GM10266 (cell line): ENCODE results near the gene MOCS2.
"Not testable (repeated sequence)": the region's sequence is repeated elsewhere in the genome, so short reads cannot be mapped to it uniquely, and the experiment has no call there.

Experiments
- DNase-seq: peaks from one replicate; pipeline ENCODE4 v3.0.0; 2012; ENCODE audit errors: extremely low spot score
- CTCF ChIP-seq: IDR thresholded peaks from 2 replicates; pipeline ENCODE4 v1.5.1; 2012; ENCODE audit warnings: mild to moderate bottlenecking, low read depth; ENCODE audit not compliant: control insufficient read depth, insufficient read depth; ENCODE audit errors: missing control alignments

The MOCS2 gene

GRCh38 chr5:53123702-53124101 is 14.1 kb upstream of the MOCS2 start:
- DNase-seq = no peak
- TF ChIP-seq CTCF = no peak

- no peak for TF ChIP-seq CTCF
- no peak for DNase-seq
Measured at GRCh38 chr5:53120165-53120564, 10.6 kb upstream of the MOCS2 start.

DNA sequence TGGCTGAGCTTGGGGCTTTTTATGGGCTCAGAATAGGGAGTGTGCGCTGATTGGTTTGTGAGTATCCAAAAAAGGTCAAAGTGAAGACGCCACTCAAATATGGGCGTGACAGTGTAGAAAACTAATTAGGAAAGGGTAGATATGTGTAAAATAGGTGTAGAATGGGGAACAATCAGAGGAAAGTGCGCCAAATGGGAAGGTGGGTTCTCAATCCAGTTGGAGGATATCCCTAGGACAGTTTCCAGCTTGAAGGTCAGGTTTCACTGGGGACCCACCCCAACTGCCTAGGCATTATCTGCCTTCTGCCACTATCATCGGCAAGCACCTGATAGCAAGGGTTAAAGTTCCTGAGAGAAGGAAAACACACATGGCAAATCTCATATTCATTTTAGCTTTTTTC is 9.3 kb upstream of the MOCS2 start:
- no peak for DNase-seq
- no peak for TF ChIP-seq CTCF

- DNase-seq = no peak
- TF ChIP-seq CTCF = no peak
Measured at GRCh38 chr5:53116597-53116996, 7.0 kb upstream of the MOCS2 start.

DNA sequence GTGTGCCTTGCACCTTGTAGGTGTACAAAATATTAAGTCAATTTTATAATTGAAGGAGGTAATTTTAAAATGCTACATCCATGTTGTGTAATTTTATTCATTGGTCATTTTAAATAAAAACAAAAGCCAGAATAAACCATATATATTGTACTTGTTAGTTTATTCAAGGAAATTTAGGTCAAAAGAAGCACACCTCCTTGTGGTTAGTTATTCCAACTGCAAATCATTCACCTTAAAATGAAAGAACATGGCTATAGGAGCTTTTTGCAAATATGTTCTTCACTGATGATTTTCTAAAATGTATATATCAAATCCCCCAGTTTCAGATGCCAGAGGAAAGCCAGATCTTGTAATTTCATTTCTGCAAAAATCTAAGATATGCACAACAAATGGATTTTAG is 5.4 kb upstream of the MOCS2 start:
- no peak for DNase-seq

DNA sequence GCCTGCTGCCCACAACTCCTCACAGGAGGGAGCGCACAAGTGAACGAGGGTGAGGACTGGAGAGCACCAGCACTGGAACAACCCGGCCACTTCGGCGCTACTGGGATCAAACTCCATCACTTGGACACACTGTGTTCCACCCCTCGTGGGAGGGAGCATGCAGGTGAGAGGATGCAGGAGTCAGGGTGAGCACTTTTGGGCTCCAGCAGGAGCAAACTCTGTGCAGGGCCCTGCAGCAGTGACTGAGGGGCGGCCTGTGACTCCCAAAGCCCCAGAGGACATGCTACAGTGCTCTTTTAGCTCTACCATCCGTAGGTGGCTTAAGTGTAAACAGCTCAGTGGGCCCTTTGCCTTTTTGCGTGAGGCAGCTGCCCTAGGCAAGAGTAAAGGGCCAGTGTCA is 4.4 kb upstream of the MOCS2 start:
- no peak for TF ChIP-seq CTCF
- no peak for DNase-seq

More for the DNA sequence above, 5.4 kb upstream of the MOCS2 start:
- no peak for TF ChIP-seq CTCF

DNA sequence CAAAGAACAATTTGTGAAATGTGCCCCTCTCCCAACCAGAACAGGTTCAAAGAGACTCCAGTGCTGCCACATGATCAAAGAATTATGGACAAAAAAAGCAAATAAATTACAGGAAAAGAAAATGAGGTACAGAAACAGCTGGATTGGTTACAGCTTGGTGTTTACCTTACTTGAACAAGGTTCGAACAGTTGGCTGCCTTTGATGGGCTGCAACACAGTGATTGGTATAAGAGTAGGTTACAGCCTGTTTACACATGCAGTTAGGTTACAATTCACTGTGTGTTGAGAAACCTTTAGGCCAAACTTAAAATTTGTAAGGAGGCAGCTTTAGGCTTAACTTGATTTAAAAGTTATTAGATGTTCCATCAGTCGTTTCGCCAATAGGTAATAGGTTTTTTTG is 3.4 kb upstream of the MOCS2 start:
- TF ChIP-seq CTCF = no peak

GRCh38 chr5:53112307-53112706 is 2.8 kb upstream of the MOCS2 start:
- DNase-seq = not testable (repeated sequence)

More for the DNA sequence above, 3.4 kb upstream of the MOCS2 start:
- no peak for DNase-seq
